Stimulated activated CD8-positive, alpha-beta memory T cell treated with anti-CD3 and anti-CD28 coated beads, Interleukin-7, amount 100 ng/mL, for 48 hours (primary cell): ENCODE measurements around the gene KRTAP10-10.
"Not testable (repeated sequence)": the region's sequence is repeated elsewhere in the genome, so short reads cannot be mapped to it uniquely, and the experiment has no call there.

Experiments used
- DNase-seq, 2 donors: peaks; one replicate each; pipeline ENCODE4 v3.0.0-alpha.2; 2020; ENCODE audit warnings: low read depth in 1 of 2; ENCODE audit errors: extremely low read depth in 1 of 2

The KRTAP10-10 gene

GRCh38 chr21:44637018-44637850, at the start of gene KRTAP10-10:
Gene KRTAP10-10, plus strand, starts transcription at chr21:44637356. Its CDS starts 62 bp downstream, at chr21:44637418.
- DNase-seq: no peak

DNA sequence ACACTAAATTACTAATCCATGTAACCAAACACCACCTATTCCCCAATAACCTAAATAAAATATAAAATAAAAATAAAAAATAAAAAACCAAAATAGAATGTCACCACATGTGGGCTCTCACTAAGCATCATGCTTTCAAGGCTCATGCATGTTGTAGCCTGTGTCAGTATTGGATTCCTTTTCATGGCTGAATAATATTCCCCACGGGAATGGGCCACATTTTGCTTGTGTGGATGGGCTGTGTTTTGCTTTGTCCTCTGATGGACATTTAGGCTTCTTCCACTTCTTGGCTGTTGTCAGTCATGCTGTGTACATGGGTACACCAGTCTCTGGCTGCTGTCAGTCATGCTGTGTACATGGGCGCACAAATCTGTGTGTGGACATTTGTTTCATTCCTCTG, 48.1 kb upstream of the KRTAP10-10 start:
- DNase-seq: no peak

- no peak for DNase-seq
These were observed 47.4 kb upstream of the KRTAP10-10 start for GRCh38 chr21:44589586-44590305.

DNA sequence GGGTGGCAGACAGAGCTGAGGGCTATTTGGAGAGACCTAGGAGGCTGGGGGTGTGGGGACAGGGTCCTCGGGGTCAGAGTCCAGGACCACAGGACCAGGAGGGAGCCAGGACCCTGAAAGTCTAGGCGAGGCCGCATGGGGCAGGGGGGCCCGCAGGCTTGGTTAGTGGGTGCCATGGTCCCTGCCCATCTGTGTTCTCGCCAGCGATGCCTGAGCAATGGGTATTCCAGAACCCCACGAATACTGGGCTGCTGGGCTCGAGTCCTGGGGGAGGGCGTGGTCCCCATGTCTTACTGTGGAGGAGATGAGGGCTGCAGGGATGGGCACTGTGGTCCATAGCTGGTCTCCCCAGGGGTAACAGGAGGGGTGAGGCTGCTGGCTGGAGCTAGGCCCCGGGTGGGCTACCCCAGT, 46.8 kb upstream of the KRTAP10-10 start:
- no peak for DNase-seq

DNA sequence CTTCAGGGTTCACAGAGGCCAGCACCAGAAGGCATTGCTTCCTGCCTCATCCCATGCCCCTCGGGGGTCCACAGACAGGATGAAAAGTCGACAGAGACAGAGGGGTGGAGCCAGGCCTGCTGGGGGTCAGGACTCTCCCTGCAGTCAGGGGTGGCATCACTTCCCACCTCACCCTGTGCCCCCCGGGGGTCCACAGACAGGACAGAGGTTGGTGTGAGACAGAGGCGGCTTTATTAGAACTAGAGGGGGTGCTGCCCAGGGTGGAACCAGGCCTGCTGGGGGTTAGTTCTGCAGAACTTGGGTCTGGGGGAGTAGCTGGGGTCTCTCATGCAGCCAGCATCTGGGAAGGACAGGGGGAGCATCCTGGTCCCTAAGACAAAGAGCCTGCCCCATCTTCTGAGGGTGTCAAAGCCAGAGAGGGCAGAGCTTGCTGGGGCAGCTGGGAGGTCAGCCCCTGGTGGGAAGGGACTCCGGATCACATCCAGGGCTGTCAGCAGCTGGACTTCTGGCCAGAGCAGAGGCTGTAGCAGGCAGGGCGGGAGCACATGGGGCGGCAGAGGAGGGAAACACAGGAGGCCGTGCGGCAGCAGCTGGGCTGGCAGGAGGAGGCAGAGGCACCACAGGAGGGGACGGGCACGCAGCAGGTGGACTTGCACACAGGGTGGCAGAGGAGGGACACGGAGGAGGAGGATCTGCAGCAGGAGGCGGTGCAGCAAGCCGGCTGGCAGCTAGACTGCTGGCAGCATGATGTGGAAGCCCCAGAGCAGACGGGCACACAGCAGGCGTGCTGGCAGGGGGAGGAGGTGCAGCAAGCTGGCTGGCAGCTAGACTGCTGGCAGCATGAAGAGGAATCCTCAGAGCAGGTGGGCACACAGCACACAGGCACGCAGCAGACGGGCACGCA, 46.0 kb upstream of the KRTAP10-10 start:
- DNase-seq: not testable (repeated sequence)

- DNase-seq: not testable (repeated sequence)
These were observed 45.4 kb upstream of the KRTAP10-10 start for GRCh38 chr21:44591801-44592130.

DNA sequence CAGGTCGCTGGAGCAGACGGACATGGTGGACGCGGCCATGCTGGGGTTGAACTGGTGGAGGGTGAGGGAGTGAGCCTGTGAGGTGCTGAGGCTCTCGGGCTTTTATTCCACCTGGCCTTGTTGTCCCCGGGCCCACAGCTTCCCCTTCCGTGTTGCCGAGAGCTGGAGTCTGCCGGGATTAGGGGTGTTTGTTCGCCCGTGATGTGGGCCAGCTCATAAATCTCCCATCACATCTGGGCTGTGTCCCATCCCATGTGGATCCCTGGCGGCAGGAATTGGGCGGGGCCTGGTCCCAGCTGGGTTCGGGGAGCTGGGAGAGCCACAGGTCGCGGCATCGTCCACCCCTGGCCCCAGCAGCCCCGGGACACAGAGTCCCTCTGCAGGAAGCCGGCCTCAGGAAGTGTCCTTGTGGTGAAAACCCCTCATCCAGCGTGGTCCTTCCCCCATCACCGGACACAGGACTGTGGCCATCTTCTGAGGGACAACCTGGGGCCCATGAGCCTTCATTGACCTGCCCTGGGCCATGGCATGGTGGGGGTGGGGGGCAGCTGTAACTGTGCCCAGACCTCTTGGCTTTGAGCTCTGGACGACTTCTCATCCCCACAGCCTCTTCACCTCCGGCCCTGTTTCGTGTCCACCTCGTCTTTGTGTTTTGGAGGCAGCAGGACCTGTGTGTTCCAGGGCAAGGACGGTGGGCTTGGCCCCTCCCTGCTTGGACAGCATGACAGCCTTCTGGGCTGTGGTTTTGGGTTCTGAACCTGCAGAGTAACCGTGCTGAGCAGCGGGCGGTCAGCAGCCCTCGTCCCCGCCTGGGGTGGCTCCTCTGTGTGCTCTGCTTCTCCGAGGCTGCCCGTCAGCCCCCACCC, 44.5 kb upstream of the KRTAP10-10 start, which contains the start of gene KRTAP10-6:
TSS of gene KRTAP10-6 (minus strand) at position 60 of the 866 bp plus-strand sequence. CDS start at position 39, 21 bp downstream.
- no peak for DNase-seq

- DNase-seq: no peak
These were observed 43.4 kb upstream of the KRTAP10-10 start for GRCh38 chr21:44593598-44594405.

GRCh38 chr21:44594406-44594916, 42.7 kb upstream of the KRTAP10-10 start:
- DNase-seq: no peak

GRCh38 chr21:44595524-44595923, 41.6 kb upstream of the KRTAP10-10 start:
- DNase-seq: no peak

GRCh38 chr21:44596068-44596725, 41.0 kb upstream of the KRTAP10-10 start:
- DNase-seq: no peak

GRCh38 chr21:44598061-44598460, 39.1 kb upstream of the KRTAP10-10 start:
- no peak for DNase-seq

- no peak for DNase-seq
These were observed 37.7 kb upstream of the KRTAP10-10 start for GRCh38 chr21:44599264-44600029.

DNA sequence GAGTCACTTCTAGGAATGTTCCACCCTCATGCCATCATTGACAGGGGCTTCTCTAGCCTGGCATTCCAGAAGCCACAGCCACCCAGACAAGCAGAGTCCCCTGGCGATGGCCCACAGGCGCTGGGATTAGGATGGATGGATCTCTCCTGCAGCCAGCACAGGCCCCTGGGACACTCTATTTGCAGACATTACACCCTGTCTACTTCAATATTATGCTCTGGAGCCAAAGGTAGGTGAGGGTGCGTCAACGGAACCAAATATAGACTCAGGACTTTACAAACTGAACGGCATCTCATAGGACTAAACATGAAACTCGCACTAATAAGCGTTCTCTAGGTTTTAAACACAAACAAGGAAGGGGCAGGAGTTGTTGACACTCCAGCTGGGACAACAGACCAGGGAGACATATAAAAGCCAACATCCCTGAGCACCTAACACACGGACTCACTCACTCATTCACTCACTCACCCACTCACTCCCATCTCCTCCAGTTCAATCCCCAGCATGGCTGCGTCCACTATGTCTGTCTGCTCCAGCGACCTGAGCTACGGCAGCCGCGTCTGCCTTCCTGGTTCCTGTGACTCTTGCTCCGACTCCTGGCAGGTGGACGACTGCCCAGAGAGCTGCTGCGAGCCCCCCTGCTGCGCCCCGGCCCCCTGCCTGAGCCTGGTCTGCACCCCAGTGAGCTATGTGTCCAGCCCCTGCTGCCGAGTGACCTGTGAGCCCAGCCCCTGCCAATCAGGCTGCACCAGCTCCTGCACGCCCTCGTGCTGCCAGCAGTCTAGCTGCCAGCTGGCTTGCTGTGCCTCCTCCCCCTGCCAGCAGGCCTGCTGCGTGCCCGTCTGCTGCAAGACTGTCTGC, 36.8 kb upstream of the KRTAP10-10 start, which contains the start of gene KRTAP10-7:
TSS of gene KRTAP10-7 (plus strand) at position 480 of the 861 bp plus-strand sequence. CDS start at position 505, 25 bp downstream.
- not testable (repeated sequence) for DNase-seq

GRCh38 chr21:44601091-44601490, 36.1 kb upstream of the KRTAP10-10 start:
- DNase-seq: not testable (repeated sequence)

- DNase-seq: no peak
These were observed 35.3 kb upstream of the KRTAP10-10 start for GRCh38 chr21:44601596-44602462.
